HG03159 (cell line): Measurements from ENCODE around the gene DOP1A.
A peak's percentile ranks its signal among the peaks of the same experiment; 100 is the strongest.

ENCODE experiments used
- ATAC-seq: cut with Tn5 transposase; IDR thresholded peaks from one replicate; pipeline ENCODE4 v1.9.1; 2021; ENCODE audit warnings: mild to moderate bottlenecking, moderate library complexity; ENCODE audit not compliant: unreplicated experiment

DOP1A gene, protein sequence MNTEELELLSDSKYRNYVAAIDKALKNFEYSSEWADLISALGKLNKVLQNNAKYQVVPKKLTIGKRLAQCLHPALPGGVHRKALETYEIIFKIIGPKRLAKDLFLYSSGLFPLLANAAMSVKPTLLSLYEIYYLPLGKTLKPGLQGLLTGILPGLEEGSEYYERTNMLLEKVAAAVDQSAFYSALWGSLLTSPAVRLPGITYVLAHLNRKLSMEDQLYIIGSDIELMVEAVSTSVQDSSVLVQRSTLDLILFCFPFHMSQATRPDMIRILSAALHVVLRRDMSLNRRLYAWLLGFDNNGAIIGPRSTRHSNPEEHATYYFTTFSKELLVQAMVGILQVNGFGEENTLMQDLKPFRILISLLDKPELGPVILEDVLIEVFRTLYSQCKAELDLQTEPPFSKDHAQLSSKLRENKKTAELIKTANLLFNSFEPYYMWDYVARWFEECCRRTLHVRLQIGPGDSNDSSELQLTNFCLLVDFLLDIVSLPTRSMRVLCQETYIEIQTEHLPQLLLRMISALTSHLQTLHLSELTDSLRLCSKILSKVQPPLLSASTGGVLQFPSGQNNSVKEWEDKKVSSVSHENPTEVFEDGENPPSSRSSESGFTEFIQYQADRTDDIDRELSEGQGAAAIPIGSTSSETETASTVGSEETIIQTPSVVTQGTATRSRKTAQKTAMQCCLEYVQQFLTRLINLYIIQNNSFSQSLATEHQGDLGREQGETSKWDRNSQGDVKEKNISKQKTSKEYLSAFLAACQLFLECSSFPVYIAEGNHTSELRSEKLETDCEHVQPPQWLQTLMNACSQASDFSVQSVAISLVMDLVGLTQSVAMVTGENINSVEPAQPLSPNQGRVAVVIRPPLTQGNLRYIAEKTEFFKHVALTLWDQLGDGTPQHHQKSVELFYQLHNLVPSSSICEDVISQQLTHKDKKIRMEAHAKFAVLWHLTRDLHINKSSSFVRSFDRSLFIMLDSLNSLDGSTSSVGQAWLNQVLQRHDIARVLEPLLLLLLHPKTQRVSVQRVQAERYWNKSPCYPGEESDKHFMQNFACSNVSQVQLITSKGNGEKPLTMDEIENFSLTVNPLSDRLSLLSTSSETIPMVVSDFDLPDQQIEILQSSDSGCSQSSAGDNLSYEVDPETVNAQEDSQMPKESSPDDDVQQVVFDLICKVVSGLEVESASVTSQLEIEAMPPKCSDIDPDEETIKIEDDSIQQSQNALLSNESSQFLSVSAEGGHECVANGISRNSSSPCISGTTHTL (N-terminal part only)

GRCh38 chr6:83067448-83068439 is at the start of gene DOP1A:
TSS of gene DOP1A (plus strand) at chr6:83067671. CDS start at chr6:83096978, 29,307 bp downstream.
- ATAC-seq = peak; percentile 81

GRCh38 chr6:83019741-83020140 is 47.7 kb upstream of the DOP1A start:
- no peak for ATAC-seq

DNA sequence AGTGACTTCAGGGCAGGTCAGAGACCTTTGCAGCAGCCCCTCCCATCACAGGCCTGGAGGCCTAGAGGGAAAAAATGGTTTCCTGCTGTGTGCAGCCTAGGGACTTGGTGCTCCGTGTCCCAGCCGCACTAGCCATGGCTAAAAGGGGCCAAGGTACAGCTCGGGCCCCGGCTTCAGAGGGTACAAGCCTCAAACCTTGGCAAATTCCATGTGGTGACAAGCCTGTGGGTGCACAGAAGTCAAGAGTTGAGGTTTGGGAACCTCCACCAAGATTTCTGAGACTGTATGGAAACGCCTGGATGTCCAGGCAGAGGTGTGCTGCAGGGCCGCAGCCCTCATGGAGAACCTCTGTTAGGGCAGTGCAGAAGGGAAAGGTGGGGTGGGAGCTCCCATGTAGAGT is 35.8 kb upstream of the DOP1A start:
- no peak for ATAC-seq

DNA sequence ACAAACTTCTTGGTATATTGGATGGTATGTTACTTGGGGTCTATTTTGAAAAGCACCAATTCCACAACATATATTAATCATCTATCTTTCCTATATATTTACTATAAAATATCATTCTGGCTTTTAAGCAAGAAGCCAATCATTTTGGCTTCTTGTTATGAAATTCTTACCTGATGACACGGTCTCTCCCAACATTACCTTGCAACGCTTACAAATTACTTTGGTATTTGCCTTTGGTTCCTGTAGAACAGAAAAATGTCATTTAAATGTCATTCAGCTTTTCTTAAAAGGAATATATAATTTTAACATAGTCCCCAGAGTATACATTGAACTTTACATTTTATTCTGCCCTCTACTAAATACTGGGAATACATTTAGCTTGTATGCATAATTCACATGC is 29.2 kb upstream of the DOP1A start:
- ATAC-seq = no peak

DNA sequence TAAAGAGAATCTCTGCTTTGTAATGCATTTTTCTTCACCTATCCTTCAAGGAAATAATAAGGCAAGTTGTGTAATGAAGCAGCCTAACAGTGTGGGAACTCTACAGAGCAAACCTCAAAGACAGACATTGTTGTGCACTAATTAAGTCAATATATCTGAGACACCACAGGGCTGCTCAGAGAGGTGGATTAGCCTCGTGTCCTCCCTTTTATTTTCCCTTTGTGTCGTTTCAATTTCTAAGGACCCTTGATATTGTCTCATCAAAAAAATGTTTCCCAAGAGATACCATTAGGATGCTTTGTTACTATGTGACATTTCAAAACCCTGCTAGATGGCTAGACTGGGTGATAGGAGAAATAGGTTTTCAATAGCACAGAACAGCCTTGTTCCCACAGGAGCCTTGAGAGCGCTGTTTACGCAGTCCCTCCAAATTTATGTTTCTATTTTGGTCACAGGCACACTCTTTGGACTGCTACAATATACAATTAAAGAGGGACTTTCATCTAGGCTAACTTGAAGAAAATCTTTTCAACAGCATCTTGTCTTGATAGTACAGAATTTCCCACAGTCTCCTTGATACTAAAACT is 24.9 kb upstream of the DOP1A start:
- ATAC-seq = no peak

DNA sequence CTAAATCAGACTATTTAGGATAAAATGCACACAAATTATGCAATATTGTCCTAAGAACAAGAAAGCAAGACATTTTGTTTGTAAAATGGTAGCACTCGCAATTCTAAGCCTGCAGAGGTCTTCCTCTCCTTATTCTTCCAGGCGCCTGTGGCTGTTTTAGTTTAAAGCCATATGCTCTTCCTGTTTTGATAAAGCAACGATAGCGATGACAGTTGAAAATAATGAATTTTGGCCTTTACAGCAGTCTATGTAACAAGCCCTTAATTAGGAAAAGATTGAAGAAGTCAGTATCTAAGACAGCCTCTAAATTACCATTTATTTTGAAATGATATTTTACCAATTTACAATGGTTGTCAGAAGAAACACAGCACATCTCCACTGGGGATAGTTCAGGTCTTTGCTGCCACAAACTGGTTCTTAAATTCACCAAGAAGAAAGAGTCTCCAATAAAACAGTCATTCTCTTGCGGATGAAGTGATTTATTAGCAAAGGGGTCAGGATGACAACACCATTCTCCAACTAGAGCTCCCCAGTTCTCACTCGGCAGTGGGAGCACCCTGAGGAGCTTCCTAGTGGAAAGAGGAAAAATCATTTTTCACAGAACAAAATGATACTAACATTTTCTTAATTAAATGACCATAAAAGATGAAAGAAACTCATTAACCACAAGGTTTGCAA is 23.2 kb upstream of the DOP1A start:
- ATAC-seq = no peak

- ATAC-seq = no peak
These were observed 20.3 kb upstream of the DOP1A start for GRCh38 chr6:83047065-83047754.

DNA sequence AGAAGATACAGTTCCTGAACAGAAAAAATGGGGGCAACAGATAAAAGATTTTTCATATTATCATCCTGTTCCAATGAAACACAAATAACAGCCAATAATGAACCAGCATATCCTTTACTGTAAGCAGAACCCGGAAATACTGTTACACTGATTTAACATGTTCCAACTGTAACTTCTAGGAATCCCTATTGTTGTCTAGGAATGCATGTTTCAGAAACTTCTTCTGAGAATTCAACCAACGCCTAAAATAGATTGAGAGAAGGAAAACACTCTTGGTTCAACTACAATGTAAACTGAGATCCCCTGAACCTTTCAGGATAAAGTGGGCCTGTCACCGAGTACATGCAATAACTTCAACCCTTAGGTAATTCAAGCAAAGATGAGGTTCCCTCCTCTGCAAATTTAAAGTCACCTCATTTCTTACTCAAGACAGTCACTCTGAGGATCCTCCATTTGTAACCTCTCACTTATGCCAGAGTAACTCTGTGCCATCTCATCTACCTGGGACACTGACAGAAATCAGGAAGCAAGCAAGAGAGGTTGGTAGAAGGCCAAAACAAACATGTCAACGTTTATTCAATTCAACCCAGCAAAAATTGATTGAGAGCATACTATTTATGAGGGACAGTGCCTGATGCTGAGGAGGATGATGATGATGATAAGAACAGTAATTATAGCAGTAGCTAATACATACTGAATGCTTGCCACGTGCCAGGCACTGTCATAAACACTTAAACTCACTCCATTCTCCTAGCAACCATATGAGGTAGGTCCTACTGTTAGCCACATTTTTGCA is 15.9 kb upstream of the DOP1A start:
- ATAC-seq = no peak

GRCh38 chr6:83053678-83054077 is 13.8 kb upstream of the DOP1A start:
- ATAC-seq = no peak

GRCh38 chr6:83055366-83055964 is 12.0 kb upstream of the DOP1A start:
- ATAC-seq = peak; percentile 62

GRCh38 chr6:83057705-83058321 is 9.7 kb upstream of the DOP1A start:
- peak; percentile 84 for ATAC-seq

GRCh38 chr6:83061190-83061589 is 6.3 kb upstream of the DOP1A start:
- no peak for ATAC-seq

DNA sequence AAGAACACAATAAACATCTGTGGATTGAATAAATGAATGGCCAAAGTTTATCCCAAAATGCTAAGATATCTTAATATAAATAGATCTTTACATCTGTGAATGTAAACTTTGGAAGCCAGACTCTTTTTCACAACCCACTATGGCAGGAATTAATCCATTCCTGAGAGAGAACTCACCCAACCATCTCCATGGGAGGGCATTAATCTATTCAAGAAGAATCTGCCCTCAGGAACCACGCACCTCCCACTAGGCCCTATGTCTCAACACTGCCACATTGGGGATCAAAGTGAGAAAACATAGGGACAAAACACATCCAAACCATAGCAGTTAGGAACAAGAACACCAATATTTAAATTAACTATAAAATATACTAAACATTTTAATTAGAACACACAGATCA is 5.2 kb upstream of the DOP1A start:
- no peak for ATAC-seq

GRCh38 chr6:83065511-83066192 is 1.8 kb upstream of the DOP1A start, which contains the start of gene UBE3D:
TSS of gene UBE3D (minus strand) at chr6:83065841. CDS start at chr6:83065718, 123 bp downstream.
- peak; percentile 65 for ATAC-seq

DNA sequence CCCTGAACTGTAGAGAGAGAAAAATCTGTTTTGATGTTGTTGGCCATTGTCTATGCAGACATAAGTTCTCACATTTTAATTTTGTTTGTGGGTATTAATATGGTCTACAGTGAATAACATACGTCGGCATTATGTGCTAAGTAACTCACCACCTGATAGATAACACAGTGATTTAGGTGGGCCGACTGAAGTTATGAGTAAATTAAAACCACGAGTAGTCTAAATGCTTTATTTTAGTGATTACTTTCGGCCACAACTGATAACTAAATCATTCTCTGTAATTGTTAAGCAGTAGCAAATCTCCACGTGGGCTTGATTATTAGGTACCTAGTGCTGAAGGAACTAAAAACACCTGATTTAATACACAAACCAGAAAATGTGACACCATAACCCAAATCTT is 1.1 kb downstream of the DOP1A start:
- no peak for ATAC-seq

GRCh38 chr6:83069633-83070032 is 2.2 kb downstream of the DOP1A start:
- ATAC-seq = no peak
